H1 (cell line): Measurements from ENCODE around the gene SLC26A9. TPM values are rescaled to one million over a fixed set of nuclear protein-coding genes. Genes with fewer than 3 reads are reported as not detected.

Experiments
- CTCF ChIA-PET: fragments of 300-600 bp; sonication (Branson Sonifier 250); formaldehyde crosslinking; loops from one replicate; lab custom pipeline; 2021; ENCODE audit not compliant: partially characterized antibody; lab: Charles Lee
- POLR2A ChIA-PET: fragments of 300-600 bp; sonication (Branson Sonifier 250); formaldehyde crosslinking; loops from one replicate; lab custom pipeline; 2021; ENCODE audit warnings: inconsistent platforms; ENCODE audit not compliant: partially characterized antibody; lab: Charles Lee
- DNase-seq, 2 experiments: peaks; one replicate each; pipeline versions ENCODE4 v3.0.0 to v3.0.0-alpha.2; 2010 to 2022; ENCODE audit warnings: low spot score in 2 of 2, low read depth in 1 of 2, mixed read lengths in 1 of 2
- FAIRE-seq: peaks from 2 replicates; lab custom pipeline; 2011; peaks lifted over from hg19 to GRCh38; lab: Jason Lieb, UNC
- H2AFZ ChIP-seq: 2 replicates; pipeline ENCODE4 v1.8.1; 2012; ENCODE audit warnings: low read length, inconsistent platforms
- H2AK5ac ChIP-seq: 2 replicates; pipeline ENCODE4 v1.6.1; 2013; ENCODE audit warnings: low read depth, low read length
- H2BK120ac ChIP-seq: replicated peaks from 2 replicates; pipeline ENCODE3; 2013; ENCODE audit warnings: low read depth, low read length, inconsistent platforms
- H2BK12ac ChIP-seq: 2 replicates; pipeline ENCODE4 v1.6.1; 2013; ENCODE audit warnings: low read depth, low read length
- H2BK15ac ChIP-seq: 2 replicates; pipeline ENCODE4 v1.6.1; 2013; ENCODE audit warnings: low read length
- H2BK20ac ChIP-seq: 2 replicates; pipeline ENCODE4 v1.6.1; 2013; ENCODE audit warnings: low read length
- H2BK5ac ChIP-seq: 2 replicates; pipeline ENCODE4 v1.6.1; 2013; ENCODE audit warnings: low read depth, low read length
- H3K14ac ChIP-seq: 2 replicates; pipeline ENCODE4 v1.6.1; 2013; ENCODE audit warnings: inconsistent platforms; ENCODE audit not compliant: insufficient read length
- H3K18ac ChIP-seq: 2 replicates; pipeline ENCODE4 v1.6.1; 2013; ENCODE audit warnings: low read length; ENCODE audit errors: extremely low read depth
- H3K23ac ChIP-seq: 2 replicates; pipeline ENCODE4 v1.6.1; 2013; ENCODE audit warnings: inconsistent platforms; ENCODE audit not compliant: insufficient read length
- H3K23me2 ChIP-seq: 2 replicates; pipeline ENCODE4 v1.6.1; 2013; ENCODE audit warnings: low read depth, low read length
- H3K27ac ChIP-seq: 2 replicates; pipeline ENCODE4 v1.6.1; 2011; ENCODE audit warnings: low read depth, low read length, inconsistent platforms
- H3K27me3 ChIP-seq, 4 experiments: replicated peaks in 1 of 4; 1 replicate in 1 of 4; 2 replicates in 3 of 4; pipeline versions ENCODE4 v1.6.1 to v1.8.1; 2011 to 2013; ENCODE audit warnings: low read length in 3 of 4, mild to moderate bottlenecking in 3 of 4, inconsistent platforms in 2 of 4, mixed read lengths in 2 of 4, moderate library complexity in 1 of 4; ENCODE audit not compliant: control insufficient read depth in 3 of 4, insufficient read depth in 3 of 4; ENCODE audit errors: extremely low read depth in 1 of 4
- H3K36me3 ChIP-seq, 4 experiments: 2 replicates each; pipeline versions ENCODE4 v1.6.1 to v1.8.1; 2011 to 2013; ENCODE audit warnings: mild to moderate bottlenecking in 4 of 4, low read length in 3 of 4, moderate library complexity in 2 of 4, control low read depth in 1 of 4, inconsistent platforms in 1 of 4; ENCODE audit not compliant: insufficient read depth in 4 of 4, control insufficient read depth in 2 of 4
- H3K4ac ChIP-seq: replicated peaks from 2 replicates; pipeline ENCODE3; 2013; ENCODE audit warnings: low read length, low read depth, mixed read lengths, inconsistent platforms; ENCODE audit not compliant: insufficient read length
- H3K4me1 ChIP-seq, 4 experiments: replicated peaks in 1 of 4; 1 replicate in 1 of 4; 2 replicates in 3 of 4; pipeline versions ENCODE4 v1.6.1 to v1.8.1; 2011 to 2013; ENCODE audit warnings: low read length in 3 of 4, inconsistent platforms in 2 of 4, mixed read lengths in 1 of 4; ENCODE audit not compliant: insufficient read depth in 4 of 4, control insufficient read depth in 3 of 4
- H3K4me2 ChIP-seq, 2 experiments: 2 replicates each; pipeline versions ENCODE4 v1.6.1 to v1.8.1; 2011 to 2013; ENCODE audit warnings: low read depth in 2 of 2, low read length in 2 of 2, control low read depth in 1 of 2, inconsistent platforms in 1 of 2, mild to moderate bottlenecking in 1 of 2; ENCODE audit not compliant: insufficient read depth in 1 of 2
- H3K4me3 ChIP-seq, 4 experiments: fragments of 200-600, 300-600 bp in 1 of 4; sonication (generic), shearing (Covaris generic), sonication (Bioruptor Twin) in 1 of 4; 2 replicates each; pipeline versions ENCODE4 v1.5.1 to v1.8.1; 2011 to 2016; ENCODE audit warnings: low read length in 4 of 4, low read depth in 3 of 4, control low read depth in 2 of 4, inconsistent platforms in 2 of 4, mild to moderate bottlenecking in 2 of 4, mixed read lengths in 1 of 4, moderate library complexity in 1 of 4; ENCODE audit not compliant: insufficient read depth in 2 of 4; ENCODE audit errors: extremely low read depth in 1 of 4
- H3K56ac ChIP-seq: replicated peaks from 2 replicates; pipeline ENCODE3; 2013; ENCODE audit warnings: low read depth, mild to moderate bottlenecking, mixed read lengths, low read length, inconsistent platforms; ENCODE audit not compliant: insufficient read length
- H3K79me1 ChIP-seq: 2 replicates; pipeline ENCODE4 v1.6.1; 2013; ENCODE audit warnings: low read depth, low read length, control low read depth
- H3K79me2 ChIP-seq, 2 experiments: 2 replicates each; pipeline versions ENCODE4 v1.6.1 to v1.8.1; 2012 to 2013; ENCODE audit warnings: low read length in 2 of 2, mild to moderate bottlenecking in 2 of 2, inconsistent platforms in 1 of 2; ENCODE audit not compliant: insufficient read depth in 2 of 2, control insufficient read depth in 1 of 2
- H3K9ac ChIP-seq, 4 experiments: replicated peaks in 1 of 4; 1 replicate in 1 of 4; 2 replicates in 3 of 4; pipeline versions ENCODE4 v1.6.1 to v1.8.1; 2011 to 2013; ENCODE audit warnings: low read depth in 3 of 4, low read length in 3 of 4, control low read depth in 2 of 4, mild to moderate bottlenecking in 2 of 4, moderate library complexity in 2 of 4, inconsistent platforms in 1 of 4; ENCODE audit errors: extremely low read depth in 1 of 4
- H3K9me3 ChIP-seq, 2 experiments: 2 replicates each; pipeline versions ENCODE4 v1.6.1 to v1.8.1; 2012 to 2013; ENCODE audit warnings: mild to moderate bottlenecking in 2 of 2, moderate library complexity in 2 of 2, control low read depth in 1 of 2, inconsistent platforms in 1 of 2, low read depth in 1 of 2, low read length in 1 of 2, mixed read lengths in 1 of 2; ENCODE audit not compliant: insufficient read depth in 2 of 2
- H4K20me1 ChIP-seq, 2 experiments: replicated peaks in 1 of 2; 2 replicates each; pipeline versions ENCODE3 to v1.8.1; 2011 to 2013; ENCODE audit warnings: inconsistent platforms in 2 of 2, low read length in 2 of 2, mild to moderate bottlenecking in 1 of 2; ENCODE audit not compliant: insufficient read depth in 2 of 2, control insufficient read depth in 1 of 2
- H4K5ac ChIP-seq: 2 replicates; pipeline ENCODE4 v1.6.1; 2013; ENCODE audit warnings: low read length, low read depth, mixed read lengths, inconsistent platforms; ENCODE audit not compliant: insufficient read length
- H4K8ac ChIP-seq: 2 replicates; pipeline ENCODE4 v1.8.0; 2013; ENCODE audit warnings: mild to moderate bottlenecking, moderate library complexity, low read length, inconsistent platforms; ENCODE audit not compliant: insufficient read depth; ENCODE audit errors: extremely low read depth
- H4K91ac ChIP-seq: replicated peaks from 2 replicates; pipeline ENCODE3; 2013; ENCODE audit warnings: low read length, mixed read lengths, inconsistent platforms; ENCODE audit not compliant: insufficient read length
- CHD2 ChIP-seq: IDR thresholded peaks from 2 replicates; pipeline ENCODE4 v1.6.1; 2012; ENCODE audit warnings: low read length, improper control_type of control experiment
- JUN ChIP-seq: IDR thresholded peaks from 2 replicates; pipeline ENCODE4 v1.6.1; 2011; ENCODE audit warnings: low read depth, mild to moderate bottlenecking, improper control_type of control experiment, low read length
- SAP30 ChIP-seq: fragments of 300-600 bp; sonication (generic); IDR thresholded peaks from 2 replicates; pipeline ENCODE4 v1.7.1; 2012; ENCODE audit warnings: low read length, moderate library complexity, mild to moderate bottlenecking, inconsistent platforms; ENCODE audit not compliant: insufficient read depth, insufficient replicate concordance
- WGBS, 2 experiments: shearing (Covaris generic) in 1 of 2; methylation state at CpG; one replicate each; pipeline versions ENCODE4 v1.1.6 to v1.1.7; 2013 to 2015; ENCODE audit warnings: low lambda C conversion rate in 2 of 2, mixed read lengths in 2 of 2, inconsistent platforms in 1 of 2, low coverage in 1 of 2, missing lambda C conversion rate in 1 of 2; ENCODE audit not compliant: insufficient replicate concordance in 2 of 2, insufficient coverage in 1 of 2, insufficient read length in 1 of 2; ENCODE audit errors: extremely low coverage in 1 of 2, missing lambda C conversion rate in 1 of 2; 5-methylcytosine and 5-hydroxymethylcytosine counted together
- polyA plus RNA-seq, 7 experiments: library from polyadenylated mRNA; depleted of rRNA in 3 of 7; stranded (reverse) in 5 of 7; unstranded in 2 of 7; fragments of >200 nt in 5 of 7; fragments of 200-250 nt in 2 of 7; gene quantifications; 1 replicate in 5 of 7; 2 replicates in 1 of 7; 4 replicates in 1 of 7; pipeline versions ENCODE4 v1.2.1 to v1.2.3, GENCODE V29; 2011 to 2013; ENCODE audit warnings: missing spikeins in 2 of 7, mixed read lengths in 2 of 7
- total RNA-seq: library from RNA; stranded (reverse); fragmentation: NEBNext Ultra II Directional; extraction: Animal tissue kit (Norgen Biotek cat#: 25700); gene quantifications from 2 replicates; pipeline ENCODE4 v1.2.1, GENCODE V29; 2021
- TF ChIP-seq, protein P1 (sequence below): IDR thresholded peaks from 2 replicates; pipeline ENCODE4 v1.6.1; 2012; ENCODE audit warnings: low read length, inconsistent platforms

The SLC26A9 gene
- total and polyA plus RNA-seq, 2 of the 8 experiments (the other 6 are each of a cell fraction or from before 2014, with no cell fraction given) = not detected

DNA sequence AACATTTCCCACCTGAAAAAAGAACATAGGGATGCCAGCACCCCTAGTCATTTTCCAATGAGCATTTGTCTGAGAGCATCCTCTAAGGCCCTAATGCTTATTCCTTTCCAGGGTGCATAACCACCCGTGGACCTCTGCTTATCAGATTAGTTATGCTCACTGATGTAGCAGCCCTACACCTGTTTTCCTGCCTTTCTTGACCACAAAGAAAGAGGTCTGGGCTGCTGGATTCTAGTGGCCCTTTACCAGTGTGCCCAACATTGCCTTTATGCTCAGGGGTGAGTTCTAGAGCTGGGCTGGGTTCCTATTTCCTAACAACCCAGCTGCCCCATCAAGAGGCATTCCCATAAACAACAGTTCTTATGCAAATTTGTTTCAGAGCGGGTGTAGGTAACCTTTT, 73.0 kb downstream of the SLC26A9 start:
- Histone ChIP-seq H3K23me2 (no peaks in the 10 kb centered on the region; the same call in 1 of the 2 replicates), H2BK20ac (no peak overlapping the region), H2BK15ac (no peak overlapping the region), H3K56ac (no peak overlapping the region), H2BK120ac (no peak overlapping the region), H3K14ac (no peak overlapping the region), H3K18ac (no peak overlapping the region), H3K4me1 (no peaks in the 10 kb centered on the region), H3K4ac (no peak overlapping the region), H3K9ac (no peak overlapping the region), H3K4me3 (no peak overlapping the region), H3K27me3 (no peaks in the 10 kb centered on the region), H4K5ac (no peak overlapping the region), H2AFZ (no peak overlapping the region), H3K27ac (no peak overlapping the region), H3K79me2 (no peaks in the 10 kb centered on the region), H3K36me3 (no peaks in the 10 kb centered on the region), H2AK5ac (no peak overlapping the region), H3K23ac (no peak overlapping the region), H4K8ac (no peak overlapping the region), H3K9me3 (no peaks in the 10 kb centered on the region), H2BK5ac (no peak overlapping the region), H3K4me2 (no peak overlapping the region; a peak in 1 of 4 replicates), H4K91ac (no peak overlapping the region), H3K79me1 (no peaks in the 10 kb centered on the region), H4K20me1 (no peaks in the 10 kb centered on the region), H2BK12ac (no peak overlapping the region)
- FAIRE-seq = no peak
- no peak for DNase-seq
- WGBS, 2 experiments = 58% methylated on average over 2 of the region's 2 CpGs; no CpG with 5 or more reads in 1 of the 2 experiments
- ChIA-PET POLR2A (no interaction called here), CTCF (interaction anchor here (0.7 kb wide), 1 partner anchor 10 kb away, joined by 4 read pairs; no protein-coding TSS in a partner anchor)
- no peak for TF ChIP-seq CHD2
- TF ChIP-seq, protein P1, sequence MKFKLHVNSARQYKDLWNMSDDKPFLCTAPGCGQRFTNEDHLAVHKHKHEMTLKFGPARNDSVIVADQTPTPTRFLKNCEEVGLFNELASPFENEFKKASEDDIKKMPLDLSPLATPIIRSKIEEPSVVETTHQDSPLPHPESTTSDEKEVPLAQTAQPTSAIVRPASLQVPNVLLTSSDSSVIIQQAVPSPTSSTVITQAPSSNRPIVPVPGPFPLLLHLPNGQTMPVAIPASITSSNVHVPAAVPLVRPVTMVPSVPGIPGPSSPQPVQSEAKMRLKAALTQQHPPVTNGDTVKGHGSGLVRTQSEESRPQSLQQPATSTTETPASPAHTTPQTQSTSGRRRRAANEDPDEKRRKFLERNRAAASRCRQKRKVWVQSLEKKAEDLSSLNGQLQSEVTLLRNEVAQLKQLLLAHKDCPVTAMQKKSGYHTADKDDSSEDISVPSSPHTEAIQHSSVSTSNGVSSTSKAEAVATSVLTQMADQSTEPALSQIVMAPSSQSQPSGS = no peak
- TF ChIP-seq JUN = no peak
- TF ChIP-seq SAP30 = no peak
